Neural crest cell (in vitro differentiated cells): ENCODE results near the gene TEX2. TPM values are rescaled to one million over a fixed set of nuclear protein-coding genes. Genes with fewer than 3 reads are reported as not detected.

Experiments used
- DNase-seq: peaks from one replicate; pipeline ENCODE4 v3.0.0; 2021; ENCODE audit warnings: low read depth, mixed read lengths, low spot score
- H3K27ac Mint-ChIP-seq: one replicate; pipeline ENCODE4 v1.8.0; 2021; ENCODE audit warnings: mild to moderate bottlenecking, mixed read lengths; ENCODE audit not compliant: unreplicated experiment
- H3K27me3 Mint-ChIP-seq: 2 replicates; pipeline ENCODE4 v1.8.0; 2021; ENCODE audit warnings: low read depth, mild to moderate bottlenecking, mixed read lengths
- H3K36me3 Mint-ChIP-seq: 2 replicates; pipeline ENCODE4 v1.8.0; 2021; ENCODE audit warnings: low read depth, mild to moderate bottlenecking, mixed read lengths
- H3K4me1 Mint-ChIP-seq: 2 replicates; pipeline ENCODE4 v1.8.0; 2021; ENCODE audit warnings: mixed read lengths
- H3K4me3 Mint-ChIP-seq: one replicate; pipeline ENCODE4 v1.8.0; 2021; ENCODE audit warnings: mild to moderate bottlenecking, mixed read lengths
- H3K9me3 Mint-ChIP-seq: 2 replicates; pipeline ENCODE4 v1.8.0; 2021; ENCODE audit warnings: mixed read lengths
- total RNA-seq: library from RNA; stranded (reverse); gene quantifications from 2 replicates; pipeline ENCODE4 v1.2.1, GENCODE V29; 2021
- TF ChIP-seq, protein P1 (sequence below): fragments of 200-600 bp; sonication (generic); conservative IDR thresholded peaks from 2 replicates; pipeline ENCODE4 v1.5.0; 2021; ENCODE audit warnings: antibody characterized with exemption, mild to moderate bottlenecking

TEX2 gene
- total RNA-seq, 1 donor from 2014 or later = 19.2 TPM

DNA sequence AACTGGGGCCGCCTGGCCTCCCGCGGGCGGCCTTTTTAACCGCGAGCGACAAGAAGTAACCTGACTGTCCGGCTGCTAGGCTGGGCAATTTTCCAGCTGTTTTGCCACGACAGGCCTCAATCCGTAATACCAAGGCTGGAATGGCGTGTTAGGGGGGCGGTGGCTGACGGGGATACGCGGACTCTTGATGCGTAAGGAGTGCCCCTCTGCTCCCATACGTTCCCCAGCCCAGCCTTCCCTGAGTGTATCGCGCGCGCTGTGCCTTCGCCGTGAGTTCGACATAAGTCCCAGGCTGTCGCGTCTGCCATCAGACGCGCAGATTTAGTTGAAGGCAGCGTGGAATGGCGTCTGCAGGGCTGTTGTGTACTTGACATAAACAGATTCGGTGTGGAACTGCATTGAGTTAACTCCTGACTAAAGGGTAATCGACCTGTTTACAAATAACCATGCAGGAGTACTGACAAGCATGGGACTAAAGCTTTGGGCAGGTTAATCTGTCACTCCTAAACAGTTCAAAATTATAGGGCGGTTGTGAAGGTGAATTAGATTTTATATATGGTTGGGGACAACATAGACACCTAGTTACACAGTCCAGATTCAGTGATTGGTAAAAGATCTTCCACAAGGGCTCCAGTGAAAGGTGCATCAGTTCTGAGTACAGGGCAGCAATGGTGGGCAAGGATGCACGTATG is 116.5 kb downstream of the TEX2 start:
- H3K9me3 Mint-ChIP-seq = no peaks in the 10 kb centered on the region
- no peaks in the 10 kb centered on the region for H3K27me3 Mint-ChIP-seq
- H3K27ac Mint-ChIP-seq = no peak overlapping the region
- peaks cover 17% of the 10 kb centered on the region for H3K36me3 Mint-ChIP-seq
- DNase-seq = no peak
- H3K4me1 Mint-ChIP-seq = peaks cover 18% of the 10 kb centered on the region
- no peak overlapping the region for H3K4me3 Mint-ChIP-seq
- TF ChIP-seq, protein P1, sequence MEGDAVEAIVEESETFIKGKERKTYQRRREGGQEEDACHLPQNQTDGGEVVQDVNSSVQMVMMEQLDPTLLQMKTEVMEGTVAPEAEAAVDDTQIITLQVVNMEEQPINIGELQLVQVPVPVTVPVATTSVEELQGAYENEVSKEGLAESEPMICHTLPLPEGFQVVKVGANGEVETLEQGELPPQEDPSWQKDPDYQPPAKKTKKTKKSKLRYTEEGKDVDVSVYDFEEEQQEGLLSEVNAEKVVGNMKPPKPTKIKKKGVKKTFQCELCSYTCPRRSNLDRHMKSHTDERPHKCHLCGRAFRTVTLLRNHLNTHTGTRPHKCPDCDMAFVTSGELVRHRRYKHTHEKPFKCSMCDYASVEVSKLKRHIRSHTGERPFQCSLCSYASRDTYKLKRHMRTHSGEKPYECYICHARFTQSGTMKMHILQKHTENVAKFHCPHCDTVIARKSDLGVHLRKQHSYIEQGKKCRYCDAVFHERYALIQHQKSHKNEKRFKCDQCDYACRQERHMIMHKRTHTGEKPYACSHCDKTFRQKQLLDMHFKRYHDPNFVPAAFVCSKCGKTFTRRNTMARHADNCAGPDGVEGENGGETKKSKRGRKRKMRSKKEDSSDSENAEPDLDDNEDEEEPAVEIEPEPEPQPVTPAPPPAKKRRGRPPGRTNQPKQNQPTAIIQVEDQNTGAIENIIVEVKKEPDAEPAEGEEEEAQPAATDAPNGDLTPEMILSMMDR = no peak

DNA sequence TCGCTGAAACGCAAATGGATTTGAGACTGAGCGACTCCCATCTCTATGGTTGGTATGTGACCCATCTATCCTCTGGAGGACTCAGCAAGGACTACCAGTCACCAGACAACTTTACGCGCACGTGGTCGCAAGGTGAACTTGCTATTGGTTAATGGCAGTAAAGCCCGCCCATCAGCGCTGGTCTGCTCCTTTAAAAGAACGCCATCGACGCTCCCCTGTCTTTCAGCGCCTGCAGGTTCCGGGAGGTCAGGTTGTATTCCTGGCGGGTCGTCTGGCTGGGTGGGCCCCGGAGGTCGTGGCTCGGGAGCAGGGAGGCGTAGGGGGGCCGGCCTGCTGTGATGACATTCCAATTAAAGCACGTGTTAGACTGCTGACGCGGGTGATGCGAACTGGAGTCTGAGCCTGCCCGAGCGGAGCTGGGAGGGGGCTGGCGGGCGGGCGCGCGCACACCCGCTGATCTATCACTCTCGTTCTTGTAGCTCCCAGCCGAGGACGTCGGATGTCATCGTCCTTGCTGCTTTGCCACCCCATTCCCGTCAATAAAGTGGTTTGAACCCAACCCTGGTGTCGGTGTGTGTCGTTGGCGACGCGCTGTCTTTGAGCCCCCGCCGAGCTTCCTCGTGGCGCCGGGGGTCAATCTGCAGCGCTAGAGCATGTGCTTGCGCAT is 117.2 kb downstream of the TEX2 start:
- H3K4me3 Mint-ChIP-seq = no peak overlapping the region
- TF ChIP-seq, protein P1 = no peak
- peaks cover 17% of the 10 kb centered on the region for H3K36me3 Mint-ChIP-seq
- peaks cover 18% of the 10 kb centered on the region for H3K4me1 Mint-ChIP-seq
- no peaks in the 10 kb centered on the region for H3K9me3 Mint-ChIP-seq
- no peak overlapping the region for H3K27ac Mint-ChIP-seq
- no peaks in the 10 kb centered on the region for H3K27me3 Mint-ChIP-seq
- peak; percentile 87 for DNase-seq

DNA sequence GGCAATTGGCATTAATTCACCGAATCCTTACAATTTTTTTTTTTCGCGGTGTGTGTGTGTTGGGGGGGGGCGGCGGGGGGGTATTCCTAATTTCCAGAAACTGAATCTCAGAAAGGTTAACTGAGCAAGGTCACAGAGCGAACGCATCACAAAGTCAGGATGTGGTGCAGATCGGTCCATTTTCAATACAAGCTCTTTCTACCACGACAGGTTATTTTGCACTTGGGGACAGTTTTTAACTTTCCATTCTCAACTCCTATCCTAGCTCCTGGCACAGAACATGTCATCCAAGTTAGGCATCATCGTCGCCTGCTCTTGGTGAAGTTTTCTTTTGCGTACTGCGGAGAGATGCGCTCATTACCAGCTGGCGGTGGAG is 117.7 kb downstream of the TEX2 start:
- Mint-ChIP-seq H3K4me3 (no peak overlapping the region), H3K27ac (no peak overlapping the region), H3K9me3 (no peaks in the 10 kb centered on the region), H3K36me3 (peaks cover 17% of the 10 kb centered on the region), H3K4me1 (peaks cover 18% of the 10 kb centered on the region), H3K27me3 (no peaks in the 10 kb centered on the region)
- DNase-seq = no peak
- TF ChIP-seq, protein P1 = peak; percentile 22

DNA sequence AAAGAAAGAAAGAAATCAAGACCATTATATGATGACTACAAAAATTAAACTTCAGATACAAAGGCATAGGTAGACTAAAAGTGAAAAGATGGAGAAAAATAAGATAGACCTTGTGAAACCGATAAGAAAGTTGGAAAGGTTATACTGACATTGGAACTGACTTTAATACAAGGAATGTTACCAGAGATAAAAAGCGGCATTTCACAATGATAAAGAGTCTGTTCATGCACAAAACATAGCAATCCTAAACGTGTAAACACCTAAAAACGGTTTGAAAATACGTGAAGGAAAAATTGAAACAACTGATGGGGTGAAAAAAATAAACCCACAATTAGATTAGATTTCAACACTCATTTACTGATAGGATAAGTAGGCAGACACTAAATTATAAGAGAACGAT is 123.5 kb downstream of the TEX2 start:
- Mint-ChIP-seq H3K9me3 (no peaks in the 10 kb centered on the region), H3K4me1 (no peaks in the 10 kb centered on the region), H3K27me3 (no peaks in the 10 kb centered on the region), H3K36me3 (no peaks in the 10 kb centered on the region), H3K4me3 (no peak overlapping the region), H3K27ac (no peak overlapping the region)
- DNase-seq = no peak
- TF ChIP-seq, protein P1 = no peak

DNA sequence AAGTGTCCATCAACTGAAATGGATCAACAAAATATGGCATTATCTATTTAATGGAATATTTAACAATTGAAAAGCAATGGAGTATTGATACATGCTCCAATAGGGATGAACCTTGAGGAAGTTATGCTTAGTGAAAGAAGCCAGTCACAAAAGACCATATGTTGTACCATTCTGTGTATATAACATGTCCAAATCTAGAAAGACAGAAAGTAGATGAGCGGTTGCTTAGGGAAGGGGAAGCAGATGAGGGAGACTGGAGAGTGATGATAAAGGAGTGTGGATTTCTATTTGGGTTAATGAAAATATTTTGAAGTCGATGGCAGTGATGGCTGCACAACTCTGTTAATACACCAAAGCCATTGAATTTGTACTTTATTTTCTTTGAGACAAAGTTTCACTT is 124.6 kb downstream of the TEX2 start:
- DNase-seq = no peak
- H3K36me3 Mint-ChIP-seq = no peaks in the 10 kb centered on the region
- no peak overlapping the region for H3K4me3 Mint-ChIP-seq
- no peaks in the 10 kb centered on the region for H3K4me1 Mint-ChIP-seq
- no peaks in the 10 kb centered on the region for H3K9me3 Mint-ChIP-seq
- no peaks in the 10 kb centered on the region for H3K27me3 Mint-ChIP-seq
- TF ChIP-seq, protein P1 = no peak
- no peak overlapping the region for H3K27ac Mint-ChIP-seq
